NCI-H2107 treated with DMSO at 0.1 percent for 48 hours (cell line): ENCODE results near the gene TMEM43.
"Not testable (repeated sequence)": the region's sequence is repeated elsewhere in the genome, so short reads cannot be mapped to it uniquely, and the experiment has no call there.

Experiments used
- DNase-seq: peaks from one replicate; lab custom pipeline; 2025; ENCODE audit not compliant: unreplicated experiment; lab: John Stamatoyannopoulos, UW

Gene TMEM43

GRCh38 chr3:14124615-14125192, at the start of gene TMEM43, which contains the start of gene CHCHD4:
Gene TMEM43 (plus strand): TSS chr3:14125052. CDS start chr3:14125194, 142 bp downstream.
Gene CHCHD4 (minus strand): TSS chr3:14124870. CDS start chr3:14124676, 194 bp downstream.
- peak; percentile 84 for DNase-seq

GRCh38 chr3:14075233-14075632, 49.6 kb upstream of the TMEM43 start:
- not testable (repeated sequence) for DNase-seq

- DNase-seq = no peak
Observed at GRCh38 chr3:14077310-14077709, 47.5 kb upstream of the TMEM43 start.

- DNase-seq = no peak
Observed at GRCh38 chr3:14082108-14082657, 42.7 kb upstream of the TMEM43 start.

- DNase-seq = not testable (repeated sequence)
Observed at GRCh38 chr3:14087461-14087860, 37.4 kb upstream of the TMEM43 start.

GRCh38 chr3:14091959-14092358, 32.9 kb upstream of the TMEM43 start:
- not testable (repeated sequence) for DNase-seq

GRCh38 chr3:14092464-14092863, 32.4 kb upstream of the TMEM43 start:
- no peak for DNase-seq

GRCh38 chr3:14093831-14094230, 31.0 kb upstream of the TMEM43 start:
- no peak for DNase-seq

GRCh38 chr3:14096742-14097141, 28.1 kb upstream of the TMEM43 start:
- no peak for DNase-seq

- no peak for DNase-seq
Observed at GRCh38 chr3:14097616-14098391, 27.0 kb upstream of the TMEM43 start.

- not testable (repeated sequence) for DNase-seq
Observed at GRCh38 chr3:14109821-14110220, 15.0 kb upstream of the TMEM43 start.

- DNase-seq = no peak
Observed at GRCh38 chr3:14110699-14111098, 14.2 kb upstream of the TMEM43 start.

- no peak for DNase-seq
Observed at GRCh38 chr3:14113965-14114635, 10.8 kb upstream of the TMEM43 start.

- no peak for DNase-seq
Observed at GRCh38 chr3:14117468-14118399, 7.1 kb upstream of the TMEM43 start.

- DNase-seq = peak; percentile 8
Observed at GRCh38 chr3:14118400-14119381, 6.2 kb upstream of the TMEM43 start.

GRCh38 chr3:14119651-14120050, 5.2 kb upstream of the TMEM43 start:
- no peak for DNase-seq

GRCh38 chr3:14120111-14120920, 4.5 kb upstream of the TMEM43 start:
- no peak for DNase-seq

- not testable (repeated sequence) for DNase-seq
Observed at GRCh38 chr3:14120921-14121448, 3.9 kb upstream of the TMEM43 start.
